Activated CD8-positive, alpha-beta memory T cell treated with anti-CD3 and anti-CD28 coated beads for 48 hours (primary cell): Measurements from ENCODE around the gene CAPN8.
A peak's percentile ranks its signal among the peaks of the same experiment; 100 is the strongest.

Source experiments
- DNase-seq, 3 experiments: peaks; one replicate each; pipeline ENCODE4 v3.0.0-alpha.2; 2020; ENCODE audit warnings: low read depth in 2 of 3, low spot score in 2 of 3

CAPN8 gene

GRCh38 chr1:223657978-223658377 is 7.5 kb downstream of the CAPN8 start:
- DNase-seq, result no peak

- DNase-seq, result no peak
These were observed 11.4 kb downstream of the CAPN8 start for GRCh38 chr1:223654083-223654482.

DNA sequence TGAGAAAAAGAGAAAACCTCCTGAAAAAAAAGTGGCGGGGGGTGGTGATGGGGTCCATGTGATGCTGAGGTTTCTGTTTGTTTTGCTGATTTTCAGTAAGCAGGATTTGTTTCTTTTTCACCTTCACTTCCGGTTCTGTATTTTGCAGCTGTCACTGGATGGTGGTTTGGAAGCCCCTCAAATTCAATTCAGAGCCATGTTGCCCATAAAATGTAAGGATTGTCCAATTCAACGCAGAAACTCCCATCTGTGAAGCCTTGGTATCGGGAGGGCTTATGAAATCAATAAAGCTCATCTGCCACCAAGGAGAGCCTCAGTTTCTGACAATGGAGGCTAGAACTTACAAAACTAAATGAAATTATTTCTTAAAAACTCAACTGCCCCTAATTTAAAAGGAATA is 12.1 kb downstream of the CAPN8 start:
- no peak for DNase-seq

GRCh38 chr1:223653015-223653414 is 12.5 kb downstream of the CAPN8 start:
- no peak for DNase-seq

- no peak for DNase-seq
These were observed 13.0 kb downstream of the CAPN8 start for GRCh38 chr1:223652436-223652941.

GRCh38 chr1:223651291-223651991 is 14.1 kb downstream of the CAPN8 start:
- DNase-seq, result no peak

DNA sequence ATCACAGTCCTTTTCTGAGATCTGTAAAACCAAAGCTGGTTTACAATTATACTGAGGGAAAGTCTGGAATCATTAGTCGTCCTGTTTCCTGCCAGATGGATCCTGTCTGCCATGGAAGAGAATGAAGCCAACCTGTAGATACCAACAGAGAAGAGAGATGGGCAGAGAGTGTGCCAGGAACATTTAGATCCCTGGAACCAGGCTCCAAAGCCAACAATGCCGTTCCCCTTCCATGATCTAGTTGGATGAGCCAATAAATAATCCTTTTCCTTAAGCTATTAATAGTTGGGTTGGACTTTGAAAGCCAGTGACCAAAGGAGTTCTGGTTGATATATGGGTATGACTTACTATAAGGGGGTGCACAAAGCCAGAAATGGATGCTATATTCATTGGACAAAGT is 15.0 kb downstream of the CAPN8 start:
- no peak for DNase-seq

DNA sequence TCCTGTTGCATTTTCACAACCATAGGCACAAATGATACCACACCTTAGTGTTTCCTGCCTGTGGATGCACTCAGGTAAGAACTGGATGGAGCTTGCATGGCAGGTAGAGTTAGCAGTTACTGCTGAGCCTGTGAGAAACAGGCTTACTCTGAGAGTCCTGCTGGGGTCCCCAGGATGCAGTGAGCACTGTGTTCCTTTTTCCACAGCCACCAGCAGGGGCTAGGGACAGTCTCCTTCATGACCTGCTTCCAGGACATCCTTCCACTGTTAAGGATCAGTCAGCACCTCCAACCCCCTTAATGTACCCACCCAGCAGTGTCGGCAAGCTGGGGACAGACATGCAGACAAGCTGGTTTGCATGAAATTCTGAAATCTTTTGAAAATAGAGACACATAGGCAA is 16.3 kb downstream of the CAPN8 start:
- DNase-seq, result no peak

- DNase-seq, result no peak
These were observed 18.3 kb downstream of the CAPN8 start for GRCh38 chr1:223647249-223647648.

DNA sequence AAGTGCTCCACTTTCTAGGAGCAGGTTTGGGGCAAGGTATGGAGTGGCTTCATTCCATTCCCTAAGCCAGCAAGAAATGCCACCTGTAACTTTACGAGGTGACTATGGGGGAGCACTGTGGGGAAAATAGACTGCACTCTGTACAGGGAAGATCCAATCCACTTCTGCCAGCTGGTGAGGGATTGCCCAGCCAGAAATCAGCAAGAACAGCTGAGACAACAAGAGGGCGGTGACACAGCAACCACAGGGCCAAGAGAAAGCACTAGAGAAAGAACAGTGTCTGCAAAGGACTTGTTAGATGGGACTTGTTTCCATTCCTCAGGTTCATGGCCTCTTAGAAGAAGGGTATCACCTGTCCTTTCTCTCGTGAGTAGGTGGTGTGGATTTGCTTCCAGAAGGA is 19.6 kb downstream of the CAPN8 start:
- DNase-seq, result no peak

DNA sequence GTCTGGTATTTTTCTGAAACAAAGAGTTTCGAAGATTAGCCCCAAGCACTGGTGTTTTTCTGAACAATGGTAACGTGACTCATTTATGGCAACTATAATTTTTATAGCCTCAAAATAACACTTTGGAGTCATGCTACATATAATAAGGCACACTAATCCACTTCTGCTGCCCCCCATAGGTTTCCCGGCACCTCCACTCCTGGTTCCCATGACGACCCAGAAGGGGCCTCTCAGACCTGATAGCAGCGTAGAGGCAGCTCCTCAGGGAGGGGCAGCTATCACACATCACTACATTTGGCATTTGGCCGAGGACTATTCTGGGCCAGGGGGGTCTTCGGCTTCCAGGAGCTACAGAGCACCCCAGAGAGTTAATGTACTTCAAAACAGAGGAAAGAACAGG is 23.3 kb downstream of the CAPN8 start:
- DNase-seq, result no peak

DNA sequence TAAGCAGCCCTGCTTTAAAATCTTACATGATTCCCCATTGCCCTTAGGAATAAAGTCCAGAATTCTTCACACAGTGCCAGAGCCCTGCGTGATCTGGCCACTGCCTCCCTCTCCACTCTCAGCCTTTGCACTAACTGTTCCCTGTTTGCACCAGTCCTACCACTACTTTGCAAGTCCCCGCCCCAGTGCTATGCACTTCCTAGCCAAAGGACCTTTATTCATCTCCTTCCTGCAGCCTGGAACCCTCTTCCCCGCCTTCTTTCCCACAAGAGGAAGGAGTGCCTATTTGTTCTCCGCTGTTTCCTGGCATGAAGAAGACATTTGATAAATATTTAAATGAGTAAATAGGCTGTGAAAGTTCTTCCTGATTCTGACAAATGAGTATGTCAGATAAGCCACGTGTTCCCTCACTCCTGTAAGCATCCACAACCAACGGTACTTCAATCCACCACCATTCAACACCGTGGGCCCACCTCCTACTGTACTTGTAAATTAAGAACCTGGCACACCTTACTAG is 23.9 kb downstream of the CAPN8 start:
- DNase-seq, result no peak

- DNase-seq, result no peak
These were observed 26.2 kb downstream of the CAPN8 start for GRCh38 chr1:223639331-223639749.

GRCh38 chr1:223635236-223635635 is 30.3 kb downstream of the CAPN8 start:
- no peak for DNase-seq

DNA sequence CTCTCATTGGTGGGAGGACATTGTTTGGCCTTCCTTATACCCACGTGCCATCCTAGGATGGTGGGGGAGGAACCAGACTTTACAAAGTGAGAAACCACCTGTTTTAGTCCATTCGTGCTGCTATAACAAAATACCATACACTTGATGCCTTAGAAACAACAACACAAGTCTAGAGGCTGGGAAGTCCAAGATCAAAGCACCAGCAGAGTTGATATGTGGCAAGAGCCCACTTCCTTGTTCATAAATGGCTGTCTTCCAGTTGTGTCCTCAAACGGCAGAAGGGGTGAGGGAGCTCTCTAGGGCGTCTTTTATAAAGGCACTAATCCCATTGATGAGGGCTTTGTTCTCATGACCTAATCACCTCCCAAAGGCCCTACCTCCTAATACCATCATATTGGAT is 31.1 kb downstream of the CAPN8 start:
- no peak for DNase-seq

- DNase-seq, result no peak
These were observed 33.5 kb downstream of the CAPN8 start for GRCh38 chr1:223631956-223632355.

DNA sequence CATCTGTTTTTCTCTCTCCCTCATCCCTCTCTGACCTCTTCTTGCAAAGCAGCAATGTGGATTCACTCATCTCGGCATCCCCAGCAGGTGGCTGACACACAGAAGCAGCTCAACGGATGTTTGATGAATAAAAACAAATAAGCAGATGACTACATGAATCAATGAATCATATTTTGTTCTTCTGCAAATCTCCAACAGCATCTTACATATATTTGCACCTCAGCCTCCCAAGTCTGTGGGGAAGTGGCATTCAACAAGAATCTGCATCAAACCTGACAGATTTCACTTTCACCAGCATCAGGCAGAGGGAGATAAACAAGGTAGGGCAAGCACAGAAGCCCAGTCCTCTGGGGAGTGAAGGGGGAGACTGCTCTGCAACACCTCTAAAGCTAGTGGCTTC is 34.0 kb downstream of the CAPN8 start:
- DNase-seq, result no peak

- no peak for DNase-seq
These were observed 36.4 kb downstream of the CAPN8 start for GRCh38 chr1:223629126-223629457.

DNA sequence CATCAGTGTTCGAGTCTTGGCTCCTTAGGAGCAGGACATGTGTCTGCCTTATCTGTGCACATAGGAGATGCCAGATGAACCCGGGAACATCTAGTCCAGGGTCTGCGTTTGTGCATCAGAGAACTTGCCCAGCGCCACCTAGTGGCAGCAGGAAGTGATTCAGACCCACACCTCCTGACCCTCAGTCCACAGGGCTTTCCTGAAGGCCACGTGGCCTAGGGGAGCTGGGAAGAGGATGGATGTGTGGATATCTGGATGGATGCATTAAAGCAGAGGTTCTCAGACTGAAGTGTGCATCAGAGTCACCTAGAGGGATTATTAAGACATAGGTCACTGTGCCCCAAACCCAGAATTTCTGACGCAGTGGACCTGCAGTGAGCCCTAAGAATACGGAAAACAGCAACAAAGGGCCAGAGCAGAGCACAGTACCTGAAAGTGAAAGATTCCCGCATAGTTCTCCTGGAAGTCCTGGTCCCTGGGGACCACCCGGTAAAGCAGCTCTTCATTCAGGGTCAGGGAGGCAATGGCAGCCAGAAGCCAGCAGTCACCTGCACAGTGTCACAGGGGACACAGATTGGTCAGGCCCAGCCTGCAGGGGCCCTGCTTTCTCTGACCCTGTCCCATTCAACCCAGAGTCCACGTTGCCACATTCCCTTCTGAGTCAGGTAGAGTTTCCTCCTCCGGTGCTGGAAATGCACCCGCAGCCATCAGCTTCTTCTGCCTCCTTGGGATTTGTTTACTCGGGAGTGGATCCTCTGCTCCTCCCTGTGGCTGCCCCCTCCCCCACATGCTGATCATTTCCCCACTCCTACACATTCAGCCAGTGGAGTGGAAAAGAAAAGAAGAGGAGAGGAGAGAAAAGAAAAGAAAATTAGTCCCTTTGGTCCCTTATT is 37.0 kb downstream of the CAPN8 start:
- DNase-seq, result peak in 2 of 3 experiments; percentile 20

GRCh38 chr1:223622132-223622842 is 43.2 kb downstream of the CAPN8 start:
- DNase-seq, result no peak

GRCh38 chr1:223621312-223621734 is 44.2 kb downstream of the CAPN8 start:
- DNase-seq, result no peak
